ENCODE data around the gene HOXA6.

The HOXA6 gene

GRCh38 chr7:27184337-27185012 lies 36.9 kb upstream of the HOXA6 start:
- DNase-seq: peak; percentile 16

GRCh38 chr7:27183682-27184336 lies 36.2 kb upstream of the HOXA6 start:
- DNase-seq: no peak

- DNase-seq: no peak
These were observed 35.5 kb upstream of the HOXA6 start for GRCh38 chr7:27182861-27183681.

- no peak for DNase-seq
These were observed 34.8 kb upstream of the HOXA6 start for GRCh38 chr7:27182285-27182841.

GRCh38 chr7:27181795-27182275 lies 34.3 kb upstream of the HOXA6 start:
- DNase-seq: no peak

GRCh38 chr7:27180431-27181420 lies 33.2 kb upstream of the HOXA6 start:
- DNase-seq: no peak

GRCh38 chr7:27179503-27180430 lies 32.2 kb upstream of the HOXA6 start:
- DNase-seq: peak; percentile 51

- DNase-seq: no peak
These were observed 31.5 kb upstream of the HOXA6 start for GRCh38 chr7:27179030-27179429.

GRCh38 chr7:27178366-27178765 lies 30.8 kb upstream of the HOXA6 start:
- no peak for DNase-seq

- DNase-seq: no peak
These were observed 30.3 kb upstream of the HOXA6 start for GRCh38 chr7:27177795-27178320.

- no peak for DNase-seq
These were observed 29.6 kb upstream of the HOXA6 start for GRCh38 chr7:27176962-27177794.

GRCh38 chr7:27176524-27176845 lies 28.9 kb upstream of the HOXA6 start:
- DNase-seq: no peak

GRCh38 chr7:27175626-27176523 lies 28.3 kb upstream of the HOXA6 start:
- DNase-seq: no peak

- DNase-seq: no peak
These were observed 27.5 kb upstream of the HOXA6 start for GRCh38 chr7:27174874-27175625.

- DNase-seq: no peak
These were observed 26.6 kb upstream of the HOXA6 start, which contains the start of gene HOXA10 for GRCh38 chr7:27173956-27174873. TSS of gene HOXA10 (minus strand) at chr7:27174320. CDS start at chr7:27174306, 14 bp downstream.

GRCh38 chr7:27173511-27173955 lies 26.0 kb upstream of the HOXA6 start:
- no peak for DNase-seq

Data from fibroblast of skin of scalp (primary cell).